Ishikawa (cell line): ENCODE results near the gene FOXP1.

ENCODE experiments used
- CEBPB ChIP-seq: IDR thresholded peaks from 2 replicates; pipeline ENCODE4 v1.6.1; 2012
- CREB1 ChIP-seq: IDR thresholded peaks from 2 replicates; pipeline ENCODE4 v1.6.1; 2012; ENCODE audit warnings: low read depth
- EGR1 ChIP-seq: IDR thresholded peaks from 2 replicates; pipeline ENCODE4 v1.6.1; 2012
- EP300 ChIP-seq: IDR thresholded peaks from 2 replicates; pipeline ENCODE4 v1.6.1; 2012; ENCODE audit warnings: borderline replicate concordance
- FOXM1 ChIP-seq: IDR thresholded peaks from 2 replicates; pipeline ENCODE4 v1.6.1; 2012; ENCODE audit warnings: low read depth, borderline replicate concordance
- NFIC ChIP-seq: IDR thresholded peaks from 2 replicates; pipeline ENCODE4 v1.6.1; 2012
- RAD21 ChIP-seq: IDR thresholded peaks from 2 replicates; pipeline ENCODE4 v1.6.1; 2012; ENCODE audit warnings: low read depth
- TAF1 ChIP-seq: IDR thresholded peaks from 2 replicates; pipeline ENCODE4 v1.6.1; 2012; ENCODE audit warnings: low read depth, mild to moderate bottlenecking
- TCF12 ChIP-seq: IDR thresholded peaks from 2 replicates; pipeline ENCODE4 v1.6.1; 2012; ENCODE audit warnings: low read depth
- TEAD4 ChIP-seq: IDR thresholded peaks from 2 replicates; pipeline ENCODE4 v1.6.1; 2012
- YY1 ChIP-seq: IDR thresholded peaks from 2 replicates; pipeline ENCODE4 v1.6.1; 2012; ENCODE audit warnings: low read depth
- ZBTB7A ChIP-seq: IDR thresholded peaks from 2 replicates; pipeline ENCODE4 v1.6.1; 2012; ENCODE audit warnings: low read depth
- TF ChIP-seq, protein P1 (sequence below): IDR thresholded peaks from 2 replicates; pipeline ENCODE4 v1.6.1; 2012
- TF ChIP-seq, protein P2 (sequence below): IDR thresholded peaks from 2 replicates; pipeline ENCODE4 v1.6.1; 2012; ENCODE audit warnings: low read depth, mild to moderate bottlenecking
- TF ChIP-seq, protein P3 (sequence below): IDR thresholded peaks from 2 replicates; pipeline ENCODE4 v1.6.1; 2012

Gene FOXP1

DNA sequence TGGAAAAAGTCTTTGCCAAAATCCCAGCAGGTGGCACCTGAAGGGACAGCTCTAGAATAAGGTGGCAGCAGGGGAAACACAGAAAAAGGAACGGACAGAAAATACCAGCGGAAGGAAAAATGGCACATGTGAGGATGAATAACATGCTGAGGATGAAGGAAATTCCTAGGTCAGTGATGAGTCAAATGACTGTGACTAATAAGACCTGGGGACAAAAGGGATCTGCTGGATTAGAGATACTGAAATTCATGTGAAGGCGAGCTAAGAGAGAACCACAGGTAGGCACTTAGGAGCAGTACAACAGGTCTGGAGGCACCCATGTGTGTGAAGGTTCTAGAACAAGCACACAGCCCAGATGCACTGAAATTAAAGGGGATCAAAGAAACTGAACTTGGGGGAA lies 482.5 kb downstream of the FOXP1 start:
- TF ChIP-seq RAD21 (no peak), CEBPB (no peak), FOXM1 (no peak), ZBTB7A (no peak), TEAD4 (no peak), EP300 (no peak), TCF12 (no peak), NFIC (no peak)
- TF ChIP-seq, protein P1, sequence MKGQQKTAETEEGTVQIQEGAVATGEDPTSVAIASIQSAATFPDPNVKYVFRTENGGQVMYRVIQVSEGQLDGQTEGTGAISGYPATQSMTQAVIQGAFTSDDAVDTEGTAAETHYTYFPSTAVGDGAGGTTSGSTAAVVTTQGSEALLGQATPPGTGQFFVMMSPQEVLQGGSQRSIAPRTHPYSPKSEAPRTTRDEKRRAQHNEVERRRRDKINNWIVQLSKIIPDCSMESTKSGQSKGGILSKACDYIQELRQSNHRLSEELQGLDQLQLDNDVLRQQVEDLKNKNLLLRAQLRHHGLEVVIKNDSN, result no peak

DNA sequence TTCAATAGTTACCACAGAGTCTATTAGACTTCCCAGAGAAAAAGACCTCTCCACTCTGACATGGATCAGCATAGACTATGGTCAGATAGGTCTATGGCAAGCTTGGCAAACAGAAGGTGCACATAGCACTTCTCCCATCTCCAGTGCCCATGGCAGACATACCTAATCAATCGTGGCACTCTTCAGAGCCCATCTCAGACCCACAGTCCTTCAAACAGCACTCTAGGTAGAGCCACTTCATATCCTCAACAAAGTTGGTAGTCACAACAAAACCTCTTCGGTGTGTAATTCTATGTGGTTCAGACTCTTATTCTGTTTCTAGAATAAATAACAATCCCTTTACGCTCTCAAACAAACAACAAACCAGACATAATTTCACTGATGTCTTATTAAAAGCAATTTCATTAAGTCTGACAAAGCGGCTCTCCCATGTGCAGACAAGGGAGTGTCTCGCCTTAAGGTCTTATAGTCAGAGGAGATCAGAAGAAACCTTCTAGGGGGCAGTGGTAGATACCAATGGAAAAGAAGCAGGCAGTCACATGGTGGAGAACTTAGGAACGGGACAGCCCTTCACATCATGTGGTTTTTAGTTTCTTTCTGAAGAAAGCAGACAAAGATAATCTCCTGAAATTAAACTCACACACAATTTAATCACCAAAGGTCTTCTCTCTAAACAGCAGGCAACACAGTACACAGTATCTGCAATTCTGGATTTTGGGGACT lies 483.4 kb downstream of the FOXP1 start:
- TF ChIP-seq TAF1 (no peak), EGR1 (no peak), TEAD4 (no peak)
- TF ChIP-seq, protein P2, sequence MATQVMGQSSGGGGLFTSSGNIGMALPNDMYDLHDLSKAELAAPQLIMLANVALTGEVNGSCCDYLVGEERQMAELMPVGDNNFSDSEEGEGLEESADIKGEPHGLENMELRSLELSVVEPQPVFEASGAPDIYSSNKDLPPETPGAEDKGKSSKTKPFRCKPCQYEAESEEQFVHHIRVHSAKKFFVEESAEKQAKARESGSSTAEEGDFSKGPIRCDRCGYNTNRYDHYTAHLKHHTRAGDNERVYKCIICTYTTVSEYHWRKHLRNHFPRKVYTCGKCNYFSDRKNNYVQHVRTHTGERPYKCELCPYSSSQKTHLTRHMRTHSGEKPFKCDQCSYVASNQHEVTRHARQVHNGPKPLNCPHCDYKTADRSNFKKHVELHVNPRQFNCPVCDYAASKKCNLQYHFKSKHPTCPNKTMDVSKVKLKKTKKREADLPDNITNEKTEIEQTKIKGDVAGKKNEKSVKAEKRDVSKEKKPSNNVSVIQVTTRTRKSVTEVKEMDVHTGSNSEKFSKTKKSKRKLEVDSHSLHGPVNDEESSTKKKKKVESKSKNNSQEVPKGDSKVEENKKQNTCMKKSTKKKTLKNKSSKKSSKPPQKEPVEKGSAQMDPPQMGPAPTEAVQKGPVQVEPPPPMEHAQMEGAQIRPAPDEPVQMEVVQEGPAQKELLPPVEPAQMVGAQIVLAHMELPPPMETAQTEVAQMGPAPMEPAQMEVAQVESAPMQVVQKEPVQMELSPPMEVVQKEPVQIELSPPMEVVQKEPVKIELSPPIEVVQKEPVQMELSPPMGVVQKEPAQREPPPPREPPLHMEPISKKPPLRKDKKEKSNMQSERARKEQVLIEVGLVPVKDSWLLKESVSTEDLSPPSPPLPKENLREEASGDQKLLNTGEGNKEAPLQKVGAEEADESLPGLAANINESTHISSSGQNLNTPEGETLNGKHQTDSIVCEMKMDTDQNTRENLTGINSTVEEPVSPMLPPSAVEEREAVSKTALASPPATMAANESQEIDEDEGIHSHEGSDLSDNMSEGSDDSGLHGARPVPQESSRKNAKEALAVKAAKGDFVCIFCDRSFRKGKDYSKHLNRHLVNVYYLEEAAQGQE, result no peak

DNA sequence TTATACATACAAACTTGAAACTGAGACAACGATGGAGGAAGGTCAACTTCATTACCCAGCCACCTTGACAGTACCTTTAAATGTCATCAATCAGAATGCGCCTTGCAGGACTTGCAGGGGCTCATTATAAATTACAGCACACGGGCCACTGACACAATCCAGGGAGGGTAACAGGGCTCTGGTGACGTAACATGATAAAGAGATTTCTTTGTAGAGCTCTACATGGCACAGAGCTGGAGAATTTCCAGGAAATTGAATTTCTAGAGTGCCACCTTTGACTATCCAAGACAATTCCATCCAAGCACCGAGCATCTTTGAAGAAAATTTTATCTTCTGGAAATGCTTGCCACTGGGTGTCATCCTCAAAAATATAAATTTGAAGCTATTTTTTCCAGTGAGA lies 486.0 kb downstream of the FOXP1 start:
- TF ChIP-seq CEBPB (no peak), TCF12 (no peak), TAF1 (no peak), EGR1 (no peak), RAD21 (no peak), FOXM1 (no peak), TEAD4 (no peak), CREB1 (no peak), NFIC (no peak), EP300 (no peak), YY1 (no peak), ZBTB7A (no peak)
- TF ChIP-seq, protein P3, sequence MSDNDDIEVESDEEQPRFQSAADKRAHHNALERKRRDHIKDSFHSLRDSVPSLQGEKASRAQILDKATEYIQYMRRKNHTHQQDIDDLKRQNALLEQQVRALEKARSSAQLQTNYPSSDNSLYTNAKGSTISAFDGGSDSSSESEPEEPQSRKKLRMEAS, result no peak
- TF ChIP-seq, protein P2, result no peak
- TF ChIP-seq, protein P1, result no peak

DNA sequence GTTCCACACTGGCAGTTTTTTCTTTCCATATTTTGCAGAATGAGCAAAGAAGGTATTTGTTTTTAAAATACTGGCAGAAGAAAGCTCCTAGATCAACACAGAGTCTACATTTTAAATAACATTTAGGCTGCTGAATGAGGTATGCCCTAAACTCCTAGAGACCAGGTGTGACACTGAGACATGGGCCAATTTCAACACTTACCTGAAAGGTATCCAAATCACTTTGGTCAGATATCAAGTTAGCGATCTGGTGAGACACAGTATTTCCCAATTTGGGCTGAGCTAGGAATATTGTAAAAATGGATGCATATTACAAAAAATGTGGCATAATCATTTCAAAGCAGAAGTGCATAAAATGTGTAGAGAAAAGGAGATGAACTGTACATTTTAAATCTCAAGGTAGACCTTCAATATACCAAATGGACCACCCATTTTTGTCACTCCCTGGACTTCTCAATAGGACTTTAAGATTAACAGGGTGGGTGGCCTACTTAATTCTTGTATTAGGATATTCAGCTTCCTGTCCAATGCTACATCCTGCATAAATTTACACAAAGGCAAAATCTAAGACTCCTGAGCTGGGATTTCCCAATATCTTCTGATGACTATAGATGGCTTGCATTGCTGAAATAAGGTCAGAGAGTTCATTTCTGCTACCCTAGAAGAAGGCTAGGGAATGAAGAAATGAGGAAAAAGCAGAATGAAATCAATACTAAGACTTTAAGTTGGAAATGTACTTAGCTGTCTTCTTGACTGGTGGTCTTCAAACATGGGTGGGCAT lies 487.8 kb downstream of the FOXP1 start:
- TF ChIP-seq TCF12 (no peak), YY1 (no peak), CEBPB (no peak), RAD21 (no peak), TAF1 (no peak), TEAD4 (no peak), ZBTB7A (no peak), NFIC (no peak), FOXM1 (no peak), CREB1 (no peak), EP300 (no peak), EGR1 (no peak)
- TF ChIP-seq, protein P2, result no peak
- TF ChIP-seq, protein P3, result no peak
- TF ChIP-seq, protein P1, result no peak
